ENCODE measurements around the gene PLEKHA4. TPM values are rescaled to one million over a fixed set of nuclear protein-coding genes. Genes with fewer than 3 reads are reported as not detected.
"Not testable (repeated sequence)": the region's sequence is repeated elsewhere in the genome, so short reads cannot be mapped to it uniquely, and the experiment has no call there.

The PLEKHA4 gene
- total RNA-seq, 6 experiments from 2014 or later, result 5.7 to 25.6 (median 12.0) TPM

DNA sequence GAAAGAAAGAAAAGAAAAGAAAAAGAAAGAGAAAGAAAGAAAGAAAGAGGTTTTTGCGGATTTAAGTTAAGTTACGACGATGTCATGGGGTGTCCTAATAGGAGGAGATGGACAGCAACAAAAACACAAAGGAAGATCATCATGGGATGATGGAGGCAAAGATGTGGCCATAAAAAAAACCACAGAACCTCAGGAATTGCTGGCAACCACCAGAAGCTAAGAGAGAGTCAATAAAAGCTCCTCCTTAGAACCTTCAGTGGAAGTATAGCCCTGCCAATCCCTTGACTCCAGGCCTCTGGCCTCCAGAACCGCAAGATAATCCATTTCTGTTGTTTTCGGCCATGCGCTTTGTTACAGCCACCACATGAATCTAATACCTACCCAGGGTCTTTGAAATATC, 11.5 kb downstream of the PLEKHA4 start:
- no peaks in the 10 kb centered on the region for H3K9me3 ChIP-seq
- H3K36me3 ChIP-seq, result peaks cover 0 to 2% (median 0%) of the 10 kb centered on the region in 4 donors
- no peak for TF ChIP-seq POLR2A (IDR thresholded peaks at IDR 0.05)
- TF ChIP-seq, protein P1, sequence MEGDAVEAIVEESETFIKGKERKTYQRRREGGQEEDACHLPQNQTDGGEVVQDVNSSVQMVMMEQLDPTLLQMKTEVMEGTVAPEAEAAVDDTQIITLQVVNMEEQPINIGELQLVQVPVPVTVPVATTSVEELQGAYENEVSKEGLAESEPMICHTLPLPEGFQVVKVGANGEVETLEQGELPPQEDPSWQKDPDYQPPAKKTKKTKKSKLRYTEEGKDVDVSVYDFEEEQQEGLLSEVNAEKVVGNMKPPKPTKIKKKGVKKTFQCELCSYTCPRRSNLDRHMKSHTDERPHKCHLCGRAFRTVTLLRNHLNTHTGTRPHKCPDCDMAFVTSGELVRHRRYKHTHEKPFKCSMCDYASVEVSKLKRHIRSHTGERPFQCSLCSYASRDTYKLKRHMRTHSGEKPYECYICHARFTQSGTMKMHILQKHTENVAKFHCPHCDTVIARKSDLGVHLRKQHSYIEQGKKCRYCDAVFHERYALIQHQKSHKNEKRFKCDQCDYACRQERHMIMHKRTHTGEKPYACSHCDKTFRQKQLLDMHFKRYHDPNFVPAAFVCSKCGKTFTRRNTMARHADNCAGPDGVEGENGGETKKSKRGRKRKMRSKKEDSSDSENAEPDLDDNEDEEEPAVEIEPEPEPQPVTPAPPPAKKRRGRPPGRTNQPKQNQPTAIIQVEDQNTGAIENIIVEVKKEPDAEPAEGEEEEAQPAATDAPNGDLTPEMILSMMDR (IDR thresholded peaks at IDR 0.05), result no peak
- DNase-seq (no peak), ATAC-seq (no peak)
- H3K4me3 ChIP-seq, result no peak overlapping the region
- no peak overlapping the region for H3K27ac ChIP-seq
- H3K4me1 ChIP-seq, result peaks cover 0 to 6% (median 2%) of the 10 kb centered on the region in 4 donors
- intact Hi-C loops (cut with DNase I), result no loop called here
- 96% methylated on average over 5 of the region's 6 CpGs for WGBS (ENCODE audit: insufficient coverage, low coverage, low lambda C conversion rate, missing lambda C conversion rate)
- H3K27me3 ChIP-seq, result no peaks in the 10 kb centered on the region

DNA sequence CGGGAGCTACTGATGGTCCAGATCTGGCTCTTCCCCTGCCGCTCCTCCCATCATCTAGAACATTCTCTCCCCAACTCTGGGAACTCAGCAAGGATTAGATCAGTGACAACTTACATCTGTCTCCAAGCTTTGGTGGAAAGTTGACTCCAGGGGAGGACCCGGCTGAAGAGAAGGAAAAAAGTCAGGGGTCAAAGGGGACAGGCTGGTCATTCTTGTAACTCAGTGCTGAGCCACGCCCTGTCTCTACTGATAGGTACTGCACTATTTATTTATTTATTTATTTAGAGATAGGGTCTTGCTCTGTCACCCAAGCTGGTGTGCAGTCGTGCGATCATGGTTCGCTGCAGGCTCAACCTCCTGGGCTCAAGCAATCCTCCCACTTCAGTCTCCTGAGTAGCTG, 14.3 kb downstream of the PLEKHA4 start:
- intact Hi-C loops (cut with DNase I), result no loop called here
- DNase-seq (no peak), ATAC-seq (no peak)
- no peaks in the 10 kb centered on the region for H3K27me3 ChIP-seq
- 90% methylated on average over 7 of the region's 7 CpGs for WGBS (ENCODE audit: insufficient coverage, low coverage, low lambda C conversion rate, missing lambda C conversion rate)
- no peaks in the 10 kb centered on the region for H3K9me3 ChIP-seq
- H3K4me1 ChIP-seq, result no peaks in the 10 kb centered on the region
- no peak overlapping the region for H3K4me3 ChIP-seq
- H3K27ac ChIP-seq, result no peak overlapping the region
- H3K36me3 ChIP-seq, result peaks cover 0 to 2% (median 0%) of the 10 kb centered on the region in 4 donors
- no peak for TF ChIP-seq POLR2A (IDR thresholded peaks at IDR 0.05)
- TF ChIP-seq, protein P1 (IDR thresholded peaks at IDR 0.05), result no peak

DNA sequence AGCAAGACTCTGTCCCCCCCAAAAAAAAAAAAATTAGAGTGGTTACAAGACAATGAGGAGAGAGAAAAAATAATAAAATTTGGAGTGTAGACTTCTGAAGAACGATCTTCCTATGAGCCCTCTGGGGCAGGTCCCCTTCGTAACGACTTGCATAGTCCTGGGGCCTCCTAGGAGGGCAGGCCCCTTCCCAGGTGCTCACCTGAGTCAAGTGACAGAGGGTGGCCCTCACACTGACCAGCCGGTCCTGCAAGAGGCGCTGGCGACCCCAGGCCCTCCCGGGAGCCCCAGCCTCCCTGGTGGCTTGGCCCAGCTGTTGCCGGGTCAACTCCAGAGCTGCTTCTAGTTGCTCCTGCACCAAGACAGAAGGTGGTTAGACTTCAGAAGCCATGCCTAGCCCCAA, 14.9 kb downstream of the PLEKHA4 start:
- Histone ChIP-seq H3K27ac (no peak overlapping the region), H3K9me3 (no peaks in the 10 kb centered on the region), H3K36me3 (peaks cover 0 to 2% (median 0%) of the 10 kb centered on the region in 4 donors), H3K4me1 (no peaks in the 10 kb centered on the region), H3K4me3 (no peak overlapping the region), H3K27me3 (no peaks in the 10 kb centered on the region)
- no peak for TF ChIP-seq POLR2A (IDR thresholded peaks at IDR 0.05)
- TF ChIP-seq, protein P1 (IDR thresholded peaks at IDR 0.05), result no peak
- ATAC-seq (peak in 2 of 4 donors; percentile 19 to 52), DNase-seq (no peak)
- no CpG with 5 or more reads among the region's 8 CpGs for WGBS (ENCODE audit: insufficient coverage, low coverage, low lambda C conversion rate, missing lambda C conversion rate)
- intact Hi-C loops (cut with DNase I), result no loop called here

DNA sequence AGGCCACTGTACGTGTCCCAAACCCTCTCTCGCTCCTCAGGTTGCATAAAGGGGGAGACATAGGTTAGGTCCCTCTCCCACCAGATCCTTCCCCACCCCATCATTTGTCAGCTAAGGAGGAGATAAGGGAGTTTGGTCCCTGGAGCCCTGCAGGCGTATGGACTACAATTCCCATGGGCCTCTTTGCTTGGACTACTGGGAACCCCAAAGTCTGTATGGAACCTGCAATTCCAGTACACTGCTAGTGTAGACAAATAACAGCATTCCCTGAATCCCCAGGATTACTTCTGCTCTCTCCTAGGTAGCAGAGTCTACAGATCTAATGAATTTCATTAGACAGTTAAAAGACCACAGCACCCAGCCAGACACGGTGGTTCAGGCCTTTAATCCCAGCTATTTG, 16.1 kb downstream of the PLEKHA4 start:
- TF ChIP-seq, protein P1 (IDR thresholded peaks at IDR 0.05), result no peak
- intact Hi-C loops (cut with DNase I), result no loop called here
- no CpG with 5 or more reads among the region's 4 CpGs for WGBS (ENCODE audit: insufficient coverage, low coverage, low lambda C conversion rate, missing lambda C conversion rate)
- no peaks in the 10 kb centered on the region for H3K9me3 ChIP-seq
- no peaks in the 10 kb centered on the region for H3K4me1 ChIP-seq
- H3K27ac ChIP-seq, result no peak overlapping the region
- no peaks in the 10 kb centered on the region for H3K36me3 ChIP-seq
- no peak for ATAC-seq
- no peak overlapping the region for H3K4me3 ChIP-seq
- no peak for DNase-seq
- no peaks in the 10 kb centered on the region for H3K27me3 ChIP-seq

DNA sequence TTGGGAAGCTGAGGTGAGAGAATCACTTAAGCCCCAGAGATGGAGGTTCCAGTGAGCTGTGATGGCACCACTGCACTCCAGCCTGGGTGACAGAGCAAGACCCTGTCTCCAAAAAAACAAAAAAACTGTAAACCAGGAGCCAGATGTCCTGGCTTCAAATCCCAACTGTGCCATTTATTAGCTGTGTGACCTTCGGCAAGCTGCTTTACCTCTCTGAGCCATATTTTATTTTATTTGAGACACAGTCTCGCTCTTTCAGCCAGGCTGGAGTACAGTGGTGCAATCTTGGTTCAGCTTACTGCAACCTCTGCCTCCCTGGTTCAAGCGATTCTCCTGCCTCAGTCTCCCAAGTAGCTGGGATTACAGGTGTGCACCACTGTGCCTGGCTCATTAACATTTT, 21.8 kb downstream of the PLEKHA4 start:
- intact Hi-C loops (cut with DNase I), result loop anchor here in 1 of 2 donors (10.0 kb wide), 1 partner anchor 162 kb away; no protein-coding TSS in a partner anchor

More for the DNA sequence above, 21.8 kb downstream of the PLEKHA4 start:
- not testable (repeated sequence) for H3K4me1 ChIP-seq, DNase-seq, ATAC-seq, H3K27me3 ChIP-seq, H3K9me3 ChIP-seq, H3K27ac ChIP-seq, H3K4me3 ChIP-seq
- H3K36me3 ChIP-seq, result peaks cover 0 to 11% (median 4%) of the 10 kb centered on the region in 4 donors
- WGBS (ENCODE audit: insufficient coverage, low coverage, low lambda C conversion rate, missing lambda C conversion rate), result 90% methylated on average over 3 of the region's 3 CpGs
